ENCODE data around the gene PLA2G4B.

Gene PLA2G4B

GRCh38 chr15:41872166-41872747 is 33.6 kb downstream of the PLA2G4B start:
- DNase-seq = no peak

- DNase-seq = no peak
Observed at GRCh38 chr15:41873711-41874110, 35.1 kb downstream of the PLA2G4B start.

GRCh38 chr15:41874736-41875135 is 36.1 kb downstream of the PLA2G4B start:
- DNase-seq = no peak

- DNase-seq = no peak
Observed at GRCh38 chr15:41876007-41876406, 37.4 kb downstream of the PLA2G4B start.

GRCh38 chr15:41876689-41877088 is 38.0 kb downstream of the PLA2G4B start:
- DNase-seq = no peak

- DNase-seq = no peak
Observed at GRCh38 chr15:41877631-41878354, 39.1 kb downstream of the PLA2G4B start.

GRCh38 chr15:41878355-41878699 is 39.7 kb downstream of the PLA2G4B start:
- DNase-seq = no peak

- no peak for DNase-seq
Observed at GRCh38 chr15:41879321-41879845, 40.7 kb downstream of the PLA2G4B start.

- DNase-seq = no peak
Observed at GRCh38 chr15:41880156-41880877, 41.7 kb downstream of the PLA2G4B start.

- no peak for DNase-seq
Observed at GRCh38 chr15:41881086-41881485, 42.4 kb downstream of the PLA2G4B start.

GRCh38 chr15:41881550-41881919 is 42.9 kb downstream of the PLA2G4B start:
- no peak for DNase-seq

- no peak for DNase-seq
Observed at GRCh38 chr15:41881920-41882688, 43.5 kb downstream of the PLA2G4B start.

GRCh38 chr15:41882689-41883483 is 44.2 kb downstream of the PLA2G4B start:
- DNase-seq = no peak

- no peak for DNase-seq
Observed at GRCh38 chr15:41883484-41883825, 44.8 kb downstream of the PLA2G4B start.

GRCh38 chr15:41884458-41884857 is 45.8 kb downstream of the PLA2G4B start:
- no peak for DNase-seq

GRCh38 chr15:41885321-41885720 is 46.7 kb downstream of the PLA2G4B start:
- DNase-seq = no peak

GRCh38 chr15:41885841-41886240 is 47.2 kb downstream of the PLA2G4B start:
- no peak for DNase-seq

GRCh38 chr15:41886741-41887140 is 48.1 kb downstream of the PLA2G4B start:
- DNase-seq = no peak

GRCh38 chr15:41887161-41887560 is 48.5 kb downstream of the PLA2G4B start:
- no peak for DNase-seq

- DNase-seq = no peak
Observed at GRCh38 chr15:41887893-41888292, 49.2 kb downstream of the PLA2G4B start.

- DNase-seq = no peak
Observed at GRCh38 chr15:41888662-41889253, 50.1 kb downstream of the PLA2G4B start.

Data from effector CD8-positive, alpha-beta T cell (primary cell).